ENCODE measurements around the gene NIFK. TPM values are rescaled to one million over a fixed set of nuclear protein-coding genes. Genes with fewer than 3 reads are reported as not detected.

The NIFK gene
- total RNA-seq, 3 donors from 2014 or later, result 28.5 to 37.4 (median 31.2) TPM

DNA sequence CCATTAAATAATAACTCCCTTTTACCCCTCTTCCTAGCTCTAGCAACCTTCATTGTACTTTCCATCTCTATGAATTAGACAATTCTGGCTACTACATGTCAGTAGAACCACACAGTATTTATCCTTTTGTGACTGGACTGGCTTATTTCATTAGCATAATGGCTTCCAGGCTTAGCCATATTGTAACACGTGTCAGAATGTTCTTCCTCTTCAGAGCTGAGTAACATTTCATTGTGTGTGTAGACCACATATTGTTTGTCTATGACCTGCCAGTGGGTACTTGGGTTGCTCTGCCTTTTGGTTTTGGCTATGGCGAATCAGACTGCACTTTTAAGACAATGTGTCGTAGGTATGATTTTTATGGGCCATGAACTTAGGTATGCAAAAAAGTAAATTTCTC, 39.7 kb upstream of the NIFK start:
- ATAC-seq, result no peak
- Histone ChIP-seq H3K4me1 (ENCODE audit: low read depth) (peaks cover 4% of the 10 kb centered on the region), H3K36me3 (ENCODE audit: low read depth) (no peaks in the 10 kb centered on the region)

DNA sequence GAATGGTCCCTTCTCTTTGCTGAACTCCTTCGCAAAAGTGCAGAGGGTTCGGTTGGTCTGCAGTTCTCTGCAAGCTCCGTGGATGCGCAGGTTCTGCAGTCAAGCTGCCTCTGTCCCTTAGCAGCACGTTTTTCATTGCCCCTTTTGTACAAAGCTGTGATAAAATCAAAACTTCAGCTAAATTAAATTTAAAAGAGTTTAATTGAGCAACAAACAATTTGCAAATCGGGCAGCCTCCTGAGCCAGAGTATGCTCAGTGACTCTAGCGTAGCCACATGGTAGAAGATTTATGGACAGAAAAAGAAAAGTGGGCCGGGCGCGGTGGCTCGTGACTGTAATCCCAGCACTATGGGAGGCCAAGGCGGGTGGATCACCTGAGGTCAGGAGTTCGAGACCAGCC, 37.6 kb upstream of the NIFK start:
- H3K4me1 ChIP-seq (ENCODE audit: low read depth), result peaks cover 4% of the 10 kb centered on the region
- no peak overlapping the region for H3K4me3 ChIP-seq
- no peak for DNase-seq
- no peaks in the 10 kb centered on the region for H3K36me3 ChIP-seq (ENCODE audit: low read depth)
- no peak for ATAC-seq
- H3K9me3 ChIP-seq, result no peaks in the 10 kb centered on the region
- intact Hi-C loops (cut with DNase I, micrococcal nuclease), result no loop called here
- TF ChIP-seq, protein P1, sequence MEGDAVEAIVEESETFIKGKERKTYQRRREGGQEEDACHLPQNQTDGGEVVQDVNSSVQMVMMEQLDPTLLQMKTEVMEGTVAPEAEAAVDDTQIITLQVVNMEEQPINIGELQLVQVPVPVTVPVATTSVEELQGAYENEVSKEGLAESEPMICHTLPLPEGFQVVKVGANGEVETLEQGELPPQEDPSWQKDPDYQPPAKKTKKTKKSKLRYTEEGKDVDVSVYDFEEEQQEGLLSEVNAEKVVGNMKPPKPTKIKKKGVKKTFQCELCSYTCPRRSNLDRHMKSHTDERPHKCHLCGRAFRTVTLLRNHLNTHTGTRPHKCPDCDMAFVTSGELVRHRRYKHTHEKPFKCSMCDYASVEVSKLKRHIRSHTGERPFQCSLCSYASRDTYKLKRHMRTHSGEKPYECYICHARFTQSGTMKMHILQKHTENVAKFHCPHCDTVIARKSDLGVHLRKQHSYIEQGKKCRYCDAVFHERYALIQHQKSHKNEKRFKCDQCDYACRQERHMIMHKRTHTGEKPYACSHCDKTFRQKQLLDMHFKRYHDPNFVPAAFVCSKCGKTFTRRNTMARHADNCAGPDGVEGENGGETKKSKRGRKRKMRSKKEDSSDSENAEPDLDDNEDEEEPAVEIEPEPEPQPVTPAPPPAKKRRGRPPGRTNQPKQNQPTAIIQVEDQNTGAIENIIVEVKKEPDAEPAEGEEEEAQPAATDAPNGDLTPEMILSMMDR (IDR thresholded peaks at IDR 0.05), result no peak

More for the DNA sequence above, 39.7 kb upstream of the NIFK start:
- no peak overlapping the region for H3K4me3 ChIP-seq
- H3K9me3 ChIP-seq, result no peaks in the 10 kb centered on the region
- no peak for DNase-seq
- TF ChIP-seq, protein P1 (IDR thresholded peaks at IDR 0.05), result no peak
- intact Hi-C loops (cut with DNase I, micrococcal nuclease), result no loop called here

- intact Hi-C loops (cut with DNase I, micrococcal nuclease), result no loop called here
- DNase-seq (no peak), ATAC-seq (peak; percentile 12)
- TF ChIP-seq, protein P1 (IDR thresholded peaks at IDR 0.05), result no peak
- no peak overlapping the region for H3K4me3 ChIP-seq
- no peaks in the 10 kb centered on the region for H3K4me1 ChIP-seq (ENCODE audit: low read depth)
- H3K9me3 ChIP-seq, result no peaks in the 10 kb centered on the region
- H3K36me3 ChIP-seq (ENCODE audit: low read depth), result no peaks in the 10 kb centered on the region
These were observed 35.5 kb upstream of the NIFK start for GRCh38 chr2:121771976-121772742.

DNA sequence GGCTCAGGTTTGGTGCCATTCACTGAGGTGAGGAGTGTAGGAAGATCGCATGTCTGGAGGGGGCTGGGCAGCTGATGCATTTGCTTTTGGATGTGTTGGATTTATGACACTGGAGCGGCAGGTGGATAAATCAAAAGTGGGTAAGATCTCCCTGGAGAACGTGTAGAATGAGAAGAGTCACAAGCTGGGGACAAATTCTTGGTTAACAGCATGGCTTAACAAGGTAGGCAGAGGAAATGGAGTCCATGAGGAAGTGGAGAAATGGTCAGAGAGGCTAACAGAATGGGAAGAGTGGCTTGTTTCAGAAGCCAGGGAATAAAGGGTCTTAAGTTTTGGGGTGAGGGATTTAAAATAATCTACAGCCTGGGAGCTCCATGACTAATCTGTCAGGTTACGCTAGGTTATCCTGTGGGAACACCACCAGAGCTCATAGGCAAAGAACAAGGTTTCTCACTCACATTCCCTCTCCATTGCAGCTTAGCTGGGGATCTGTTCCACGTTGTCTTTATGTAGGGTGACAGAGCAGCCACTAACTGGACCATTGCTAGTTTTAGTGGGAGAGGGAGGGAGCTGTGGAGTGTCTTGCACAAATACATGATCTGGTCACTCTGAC, 31.6 kb upstream of the NIFK start:
- ATAC-seq (no peak), DNase-seq (no peak)
- no peaks in the 10 kb centered on the region for H3K9me3 ChIP-seq
- no peaks in the 10 kb centered on the region for H3K4me1 ChIP-seq (ENCODE audit: low read depth)
- intact Hi-C loops (cut with DNase I, micrococcal nuclease), result no loop called here
- TF ChIP-seq, protein P1 (IDR thresholded peaks at IDR 0.05), result no peak
- H3K36me3 ChIP-seq (ENCODE audit: low read depth), result peaks cover 10% of the 10 kb centered on the region
- H3K4me3 ChIP-seq, result no peak overlapping the region

DNA sequence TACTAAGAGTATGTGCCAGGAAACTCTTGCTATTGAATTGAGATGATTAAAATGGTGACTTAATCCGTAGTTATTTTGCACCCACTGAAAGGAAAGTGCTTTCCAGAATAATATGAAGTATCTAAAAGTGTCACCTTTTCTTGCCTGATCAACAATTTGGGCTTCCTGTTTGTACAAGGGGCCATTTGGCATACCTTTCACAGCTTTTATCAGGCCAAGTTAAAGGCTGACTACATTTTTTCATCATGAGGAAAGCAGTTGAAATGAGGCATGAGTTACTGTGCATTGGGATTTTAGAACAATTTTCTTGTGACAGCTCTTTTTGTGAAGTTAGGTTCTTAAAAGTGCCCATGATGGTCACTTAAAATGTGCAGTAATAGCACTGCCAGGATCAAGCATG, 29.9 kb upstream of the NIFK start:
- TF ChIP-seq, protein P1 (IDR thresholded peaks at IDR 0.05), result no peak
- Histone ChIP-seq H3K9me3 (no peaks in the 10 kb centered on the region), H3K4me1 (ENCODE audit: low read depth) (no peaks in the 10 kb centered on the region), H3K36me3 (ENCODE audit: low read depth) (peaks cover 10% of the 10 kb centered on the region), H3K4me3 (no peak overlapping the region)
- ATAC-seq, result no peak
- no peak for DNase-seq
- intact Hi-C loops (cut with DNase I, micrococcal nuclease), result no loop called here

All from mucosa of descending colon (tissue), 3 donors.